Astrocyte (in vitro differentiated cells and primary cell): ENCODE results near the gene NUDT14. TPM values are rescaled to one million over a fixed set of nuclear protein-coding genes. Genes with fewer than 3 reads are reported as not detected.

Experiments
- DNase-seq: peaks from one replicate; pipeline ENCODE4 v3.0.0-alpha.2; 2010; ENCODE audit warnings: low read depth
- FAIRE-seq: peaks from 2 replicates; lab custom pipeline; 2011; peaks lifted over from hg19 to GRCh38; lab: Jason Lieb, UNC
- H2AFZ ChIP-seq: 2 replicates; pipeline ENCODE4 v1.6.0; 2012; ENCODE audit warnings: low read depth, low read length, inconsistent platforms
- H3K27ac ChIP-seq: 2 replicates; pipeline ENCODE4 v1.5.1; 2011; ENCODE audit warnings: low read depth, low read length, inconsistent platforms
- H3K27me3 ChIP-seq: 2 replicates; pipeline ENCODE4 v1.6.0; 2011; ENCODE audit warnings: low read length, inconsistent platforms; ENCODE audit not compliant: insufficient read depth
- H3K36me3 ChIP-seq: 2 replicates; pipeline ENCODE4 v1.5.1; 2011; ENCODE audit warnings: low read length, inconsistent platforms; ENCODE audit not compliant: insufficient read depth
- H3K4me1 ChIP-seq: 2 replicates; pipeline ENCODE4 v1.5.1; 2011; ENCODE audit warnings: low read length, inconsistent platforms; ENCODE audit not compliant: insufficient read depth
- H3K4me2 ChIP-seq: 2 replicates; pipeline ENCODE4 v1.6.0; 2012; ENCODE audit warnings: low read length, inconsistent platforms
- H3K4me3 ChIP-seq: 2 replicates; pipeline ENCODE4 v1.5.1; 2011; ENCODE audit warnings: low read depth, mild to moderate bottlenecking, low read length, inconsistent platforms; ENCODE audit not compliant: insufficient read depth
- H3K79me2 ChIP-seq: 2 replicates; pipeline ENCODE4 v1.6.0; 2012; ENCODE audit warnings: mild to moderate bottlenecking, low read length, inconsistent platforms; ENCODE audit not compliant: insufficient read depth
- H3K9ac ChIP-seq: 2 replicates; pipeline ENCODE4 v1.6.0; 2012; ENCODE audit warnings: mild to moderate bottlenecking, low read length, inconsistent platforms
- H3K9me3 ChIP-seq: 2 replicates; pipeline ENCODE4 v1.5.1; 2012; ENCODE audit warnings: low read depth, mild to moderate bottlenecking, low read length, inconsistent platforms; ENCODE audit not compliant: insufficient read depth
- H4K20me1 ChIP-seq: 2 replicates; pipeline ENCODE4 v1.6.0; 2012; ENCODE audit warnings: low read length, inconsistent platforms; ENCODE audit not compliant: insufficient read depth
- H3K27ac Mint-ChIP-seq: one replicate; pipeline ENCODE4 v1.8.0; 2021; ENCODE audit warnings: mild to moderate bottlenecking, mixed read lengths; ENCODE audit not compliant: unreplicated experiment
- H3K27me3 Mint-ChIP-seq: one replicate; pipeline ENCODE4 v1.8.0; 2021; ENCODE audit warnings: low read depth, mixed read lengths; ENCODE audit not compliant: unreplicated experiment
- H3K36me3 Mint-ChIP-seq: one replicate; pipeline ENCODE4 v1.8.0; 2021; ENCODE audit warnings: low read depth, mixed read lengths; ENCODE audit not compliant: unreplicated experiment
- H3K4me1 Mint-ChIP-seq: one replicate; pipeline ENCODE4 v1.8.0; 2021; ENCODE audit warnings: low read depth, mixed read lengths; ENCODE audit not compliant: unreplicated experiment
- H3K4me3 Mint-ChIP-seq: one replicate; pipeline ENCODE4 v1.8.0; 2021; ENCODE audit warnings: mild to moderate bottlenecking, moderate library complexity, mixed read lengths; ENCODE audit not compliant: unreplicated experiment
- H3K9me3 Mint-ChIP-seq: one replicate; pipeline ENCODE4 v1.8.0; 2021; ENCODE audit warnings: mild to moderate bottlenecking, mixed read lengths; ENCODE audit not compliant: unreplicated experiment
- EZH2 ChIP-seq: IDR thresholded peaks from 2 replicates; pipeline ENCODE4 v1.6.1; 2012; ENCODE audit warnings: mild to moderate bottlenecking, low read length, inconsistent platforms; ENCODE audit not compliant: insufficient read depth
- total RNA-seq: library from RNA; stranded (reverse); gene quantifications from 2 replicates; pipeline ENCODE4 v1.2.1, GENCODE V29; 2021
- TF ChIP-seq, protein P1 (sequence below): IDR thresholded peaks from 2 replicates; pipeline ENCODE4 v1.5.1; 2011; ENCODE audit warnings: low read depth, mild to moderate bottlenecking, inconsistent platforms, low read length, moderate library complexity; ENCODE audit not compliant: insufficient read depth

NUDT14 gene
- total RNA-seq, 1 donor from 2014 or later: 17.5 TPM

DNA sequence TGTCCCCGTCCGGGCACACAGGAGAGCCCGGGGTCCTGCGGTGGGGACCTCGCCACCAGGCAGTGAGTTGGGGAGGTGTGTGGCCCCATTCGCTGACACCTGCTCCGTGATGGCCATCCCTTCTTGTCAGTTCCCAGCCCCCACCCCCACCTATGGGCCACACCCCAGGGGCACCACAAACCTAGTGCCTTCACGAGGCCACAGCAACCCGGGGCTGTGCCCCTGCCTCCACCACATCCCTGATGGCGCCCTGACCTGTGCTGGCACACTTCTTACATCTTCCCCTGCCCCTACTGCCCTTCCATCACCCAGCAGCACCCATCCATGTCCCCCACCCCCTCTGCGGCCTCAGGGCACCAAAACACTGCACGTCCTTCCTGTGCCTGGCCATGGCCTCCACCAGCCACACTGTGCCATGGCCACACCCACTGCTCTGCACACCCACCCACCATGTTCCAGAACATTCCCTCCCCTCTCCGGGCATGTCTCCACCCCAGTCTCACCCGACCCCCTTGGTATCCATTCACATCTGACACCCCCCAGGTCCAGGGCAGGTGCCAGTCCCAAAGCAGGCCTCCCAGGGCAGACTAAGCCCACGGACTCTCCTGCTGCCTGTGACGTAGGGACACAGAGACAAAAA is 37.0 kb downstream of the NUDT14 start:
- Histone ChIP-seq H3K9me3 (peaks cover 12% of the 10 kb centered on the region), H3K4me2 (no peak overlapping the region), H3K4me3 (no peak overlapping the region), H2AFZ (no peak overlapping the region), H3K36me3 (no peaks in the 10 kb centered on the region), H3K27me3 (no peaks in the 10 kb centered on the region), H4K20me1 (no peaks in the 10 kb centered on the region), H3K27ac (no peak overlapping the region), H3K4me1 (no peaks in the 10 kb centered on the region), H3K9ac (no peak overlapping the region), H3K79me2 (no peaks in the 10 kb centered on the region)
- Mint-ChIP-seq H3K9me3 (peaks cover 5% of the 10 kb centered on the region), H3K27ac (no peak overlapping the region), H3K27me3 (peaks cover 2% of the 10 kb centered on the region), H3K36me3 (peaks cover 11% of the 10 kb centered on the region), H3K4me3 (no peak overlapping the region), H3K4me1 (no peaks in the 10 kb centered on the region)
- TF ChIP-seq, protein P1, sequence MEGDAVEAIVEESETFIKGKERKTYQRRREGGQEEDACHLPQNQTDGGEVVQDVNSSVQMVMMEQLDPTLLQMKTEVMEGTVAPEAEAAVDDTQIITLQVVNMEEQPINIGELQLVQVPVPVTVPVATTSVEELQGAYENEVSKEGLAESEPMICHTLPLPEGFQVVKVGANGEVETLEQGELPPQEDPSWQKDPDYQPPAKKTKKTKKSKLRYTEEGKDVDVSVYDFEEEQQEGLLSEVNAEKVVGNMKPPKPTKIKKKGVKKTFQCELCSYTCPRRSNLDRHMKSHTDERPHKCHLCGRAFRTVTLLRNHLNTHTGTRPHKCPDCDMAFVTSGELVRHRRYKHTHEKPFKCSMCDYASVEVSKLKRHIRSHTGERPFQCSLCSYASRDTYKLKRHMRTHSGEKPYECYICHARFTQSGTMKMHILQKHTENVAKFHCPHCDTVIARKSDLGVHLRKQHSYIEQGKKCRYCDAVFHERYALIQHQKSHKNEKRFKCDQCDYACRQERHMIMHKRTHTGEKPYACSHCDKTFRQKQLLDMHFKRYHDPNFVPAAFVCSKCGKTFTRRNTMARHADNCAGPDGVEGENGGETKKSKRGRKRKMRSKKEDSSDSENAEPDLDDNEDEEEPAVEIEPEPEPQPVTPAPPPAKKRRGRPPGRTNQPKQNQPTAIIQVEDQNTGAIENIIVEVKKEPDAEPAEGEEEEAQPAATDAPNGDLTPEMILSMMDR: no peak
- DNase-seq (no peak), FAIRE-seq (no peak)

DNA sequence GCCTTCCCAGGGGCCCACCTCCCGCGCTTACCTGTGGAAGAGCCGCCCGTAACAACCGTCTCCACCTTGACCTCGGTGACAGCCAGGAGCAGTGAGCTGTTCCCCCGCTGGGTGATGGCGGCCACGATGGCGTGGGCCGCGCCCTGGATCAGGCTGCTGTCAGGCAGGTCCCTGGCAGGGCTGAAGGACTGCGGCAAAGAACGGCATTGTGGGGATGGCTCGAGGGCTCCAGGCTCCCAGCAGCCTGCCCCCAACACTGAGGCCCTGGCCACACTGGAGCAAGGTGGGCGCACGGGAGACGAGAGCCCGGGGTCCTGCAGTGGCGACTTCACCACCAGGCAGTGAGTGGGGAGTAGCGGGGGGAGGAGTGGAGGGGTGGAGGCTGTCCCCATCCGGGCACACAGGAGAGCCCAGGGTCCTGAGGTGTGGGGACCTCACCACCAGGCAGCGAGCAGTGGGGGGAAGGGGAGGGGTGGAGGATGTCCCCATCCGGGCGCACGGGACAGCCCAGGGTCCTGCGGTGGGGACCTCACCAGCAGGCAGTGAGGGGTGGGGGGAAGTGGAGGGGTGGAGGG is 37.6 kb downstream of the NUDT14 start:
- Histone ChIP-seq H3K27me3 (no peaks in the 10 kb centered on the region), H2AFZ (no peak overlapping the region), H3K4me1 (no peaks in the 10 kb centered on the region), H3K9ac (no peak overlapping the region), H3K4me3 (no peak overlapping the region), H3K79me2 (no peaks in the 10 kb centered on the region), H3K27ac (no peak overlapping the region), H3K36me3 (no peaks in the 10 kb centered on the region), H3K4me2 (no peak overlapping the region), H3K9me3 (peaks cover 12% of the 10 kb centered on the region), H4K20me1 (no peaks in the 10 kb centered on the region)
- no peak for DNase-seq
- FAIRE-seq: no peak
- Mint-ChIP-seq H3K9me3 (peaks cover 5% of the 10 kb centered on the region), H3K4me3 (no peak overlapping the region), H3K27me3 (peaks cover 2% of the 10 kb centered on the region), H3K4me1 (no peaks in the 10 kb centered on the region), H3K27ac (no peak overlapping the region), H3K36me3 (peaks cover 11% of the 10 kb centered on the region)
- TF ChIP-seq, protein P1: no peak
- TF ChIP-seq EZH2: no peak

DNA sequence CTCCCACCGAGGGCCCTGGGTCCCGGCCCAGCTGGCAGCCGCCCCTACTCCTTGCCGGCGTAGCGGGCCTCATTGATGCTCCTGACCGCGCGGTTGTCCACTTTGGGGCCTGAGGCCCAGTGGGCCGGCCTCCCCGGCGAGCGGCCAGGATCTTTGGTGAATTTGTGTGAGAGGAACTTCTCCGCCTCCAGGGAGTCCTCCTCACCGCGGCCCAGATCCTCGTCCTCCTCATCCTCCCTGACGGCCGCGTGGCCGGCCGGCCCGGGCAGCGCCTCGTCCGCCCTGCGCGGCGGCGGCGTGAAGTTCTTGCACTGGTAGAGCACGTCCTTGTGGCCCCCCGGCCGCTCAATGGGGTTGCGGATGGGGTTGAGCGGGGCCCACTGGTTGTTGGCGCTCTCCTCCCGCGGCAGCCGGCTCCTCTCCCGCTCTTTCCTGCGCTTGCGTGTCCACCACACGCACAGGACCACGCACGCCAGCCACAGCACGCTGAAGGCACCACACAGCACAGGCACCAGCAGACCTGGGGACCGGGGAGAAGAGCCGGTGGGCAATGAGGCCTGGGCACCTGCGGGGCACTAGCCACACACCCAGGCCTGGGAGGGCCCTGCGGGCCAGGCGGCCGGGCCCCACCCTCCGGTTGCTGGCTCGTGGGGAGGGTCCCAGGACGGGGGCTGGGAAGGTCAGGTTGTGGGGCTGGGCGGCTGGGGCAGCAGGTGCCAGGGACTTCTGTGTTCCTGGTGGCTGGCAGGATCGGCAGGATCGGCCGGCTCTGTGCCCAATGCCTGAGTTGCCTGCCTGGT is 38.3 kb downstream of the NUDT14 start:
- H3K9me3 ChIP-seq: peaks cover 12% of the 10 kb centered on the region
- no peak for DNase-seq
- H3K4me3 Mint-ChIP-seq: no peak overlapping the region

More for the DNA sequence above, 38.3 kb downstream of the NUDT14 start:
- Mint-ChIP-seq H3K36me3 (peaks cover 11% of the 10 kb centered on the region), H3K27me3 (peaks cover 2% of the 10 kb centered on the region), H3K9me3 (peaks cover 5% of the 10 kb centered on the region), H3K27ac (no peak overlapping the region), H3K4me1 (no peaks in the 10 kb centered on the region)
- Histone ChIP-seq H4K20me1 (no peaks in the 10 kb centered on the region), H3K4me2 (no peak overlapping the region), H3K4me3 (no peak overlapping the region), H3K4me1 (no peaks in the 10 kb centered on the region), H2AFZ (no peak overlapping the region), H3K36me3 (no peaks in the 10 kb centered on the region), H3K9ac (no peak overlapping the region), H3K79me2 (no peaks in the 10 kb centered on the region), H3K27ac (no peak overlapping the region), H3K27me3 (no peaks in the 10 kb centered on the region)
- no peak for FAIRE-seq
- no peak for TF ChIP-seq EZH2
- TF ChIP-seq, protein P1: no peak
